DND-41 (cell line): Measurements from ENCODE around the gene CHRNB2.
A peak's percentile ranks its signal among the peaks of the same experiment; 100 is the strongest.

Experiments used
- ATAC-seq: fragments of 200-7000 bp; cut with Tn5 transposase; 3 replicates; pipeline ENCODE4 v1.9.1; 2021; ENCODE audit warnings: low read depth; ENCODE audit not compliant: insufficient read depth
- DNase-seq: peaks from one replicate; pipeline ENCODE4 v3.0.0-alpha.2; 2020
- H2AFZ ChIP-seq: 2 replicates; pipeline ENCODE4 v1.6.0; 2012; ENCODE audit warnings: low read depth, low read length
- H3K27ac ChIP-seq: 2 replicates; pipeline ENCODE4 v1.5.1; 2012; ENCODE audit warnings: low read length, inconsistent platforms
- H3K27me3 ChIP-seq: fragments of 200-600 bp; sonication (generic); 2 replicates; pipeline ENCODE4 v1.6.0; 2012; ENCODE audit warnings: low read length, mild to moderate bottlenecking, inconsistent platforms; ENCODE audit not compliant: insufficient read depth, poor library complexity
- H3K36me3 ChIP-seq: 2 replicates; pipeline ENCODE4 v1.5.1; 2012; ENCODE audit warnings: low read length, inconsistent platforms; ENCODE audit not compliant: insufficient read depth
- H3K4me1 ChIP-seq: 2 replicates; pipeline ENCODE4 v1.5.1; 2012; ENCODE audit warnings: mild to moderate bottlenecking, low read length; ENCODE audit not compliant: insufficient read depth
- H3K4me2 ChIP-seq: 2 replicates; pipeline ENCODE4 v1.6.0; 2012; ENCODE audit warnings: mild to moderate bottlenecking, moderate library complexity, low read length, inconsistent platforms; ENCODE audit not compliant: insufficient read depth
- H3K4me3 ChIP-seq, 2 experiments: fragments of 200-600 bp in 1 of 2; shearing (Covaris generic) in 1 of 2; 2 replicates each; pipeline ENCODE4 v1.5.1; 2012 to 2016; ENCODE audit warnings: inconsistent platforms in 2 of 2, low read length in 2 of 2, mild to moderate bottlenecking in 2 of 2, low read depth in 1 of 2, moderate library complexity in 1 of 2
- H3K79me2 ChIP-seq: 2 replicates; pipeline ENCODE4 v1.6.0; 2012; ENCODE audit warnings: low read length, inconsistent platforms; ENCODE audit not compliant: insufficient read depth
- H3K9ac ChIP-seq: 2 replicates; pipeline ENCODE4 v1.6.0; 2012; ENCODE audit warnings: low read depth, mild to moderate bottlenecking, inconsistent platforms, low read length, moderate library complexity
- H3K9me3 ChIP-seq: 2 replicates; pipeline ENCODE4 v1.5.1; 2012; ENCODE audit warnings: low read length, moderate library complexity, mild to moderate bottlenecking, inconsistent platforms; ENCODE audit not compliant: insufficient read depth, severe bottlenecking
- H4K20me1 ChIP-seq: 2 replicates; pipeline ENCODE4 v1.6.0; 2012; ENCODE audit warnings: low read length; ENCODE audit not compliant: insufficient read depth
- CTCF ChIP-seq: IDR thresholded peaks from 2 replicates; pipeline ENCODE4 v1.5.1; 2012; ENCODE audit warnings: borderline replicate concordance, low read length, moderate library complexity, mild to moderate bottlenecking; ENCODE audit not compliant: poor library complexity, severe bottlenecking; ENCODE audit errors: extremely low read depth
- EZH2 ChIP-seq: IDR thresholded peaks from 3 replicates; pipeline ENCODE4 v1.6.1; 2012; ENCODE audit warnings: borderline replicate concordance, low read depth, mild to moderate bottlenecking, moderate library complexity, low read length, inconsistent platforms; ENCODE audit not compliant: severe bottlenecking

CHRNB2 gene

DNA sequence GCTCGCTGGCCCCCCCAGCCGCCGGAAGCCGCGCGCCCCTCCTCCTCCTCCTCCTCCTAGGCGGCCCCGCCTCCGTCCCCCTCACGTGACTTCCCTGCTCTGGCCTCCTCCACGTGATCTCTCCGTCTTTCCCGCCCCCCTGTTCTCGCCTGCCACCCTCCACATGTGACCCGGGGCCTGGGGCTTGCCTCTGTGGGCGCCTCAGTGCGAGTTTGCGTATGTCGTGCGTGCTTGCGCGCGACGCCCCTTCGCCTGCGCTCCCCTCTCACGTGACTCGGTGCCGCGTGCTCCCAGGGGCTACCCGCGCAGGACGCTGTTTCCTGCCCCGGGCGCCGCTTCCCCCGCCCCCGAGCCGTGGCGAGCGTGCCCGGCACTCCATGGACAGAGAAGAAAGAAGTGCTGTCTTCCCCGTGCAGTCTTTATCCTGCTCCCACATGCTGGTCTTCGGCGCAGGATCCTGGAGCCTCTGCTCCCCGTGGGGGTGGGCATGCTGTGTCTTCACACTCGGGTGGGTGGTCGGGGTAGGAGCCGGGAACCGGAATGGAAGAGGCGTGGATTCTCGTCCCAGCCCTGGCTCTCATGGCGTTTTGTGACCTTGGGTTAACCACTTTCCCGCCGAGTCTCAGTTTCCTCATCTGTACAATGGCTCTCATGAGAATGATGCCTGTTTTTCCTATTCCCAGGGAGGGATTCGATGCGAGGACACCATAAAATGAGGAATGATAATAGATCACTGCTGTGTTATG lies 8.7 kb upstream of the CHRNB2 start:
- H3K27me3 ChIP-seq: no peaks in the 10 kb centered on the region
- no peaks in the 10 kb centered on the region for H3K9me3 ChIP-seq
- H3K9ac ChIP-seq: peak overlapping the region; percentile 77
- peak overlapping the region; percentile 89 for H2AFZ ChIP-seq
- H3K4me2 ChIP-seq: peak overlapping the region; percentile 90
- ATAC-seq (peak; percentile 94), DNase-seq (peak; percentile 99)
- peaks cover 19% of the 10 kb centered on the region; the same call in 1 of the 2 replicates for H4K20me1 ChIP-seq
- H3K27ac ChIP-seq: peak overlapping the region; percentile 89
- peaks cover 35% of the 10 kb centered on the region for H3K79me2 ChIP-seq
- TF ChIP-seq CTCF (no peak), EZH2 (no peak)
- peaks cover 37% of the 10 kb centered on the region for H3K4me1 ChIP-seq
- peaks cover 28% of the 10 kb centered on the region for H3K36me3 ChIP-seq
- peak overlapping the region; percentile 40 to 78 for H3K4me3 ChIP-seq

DNA sequence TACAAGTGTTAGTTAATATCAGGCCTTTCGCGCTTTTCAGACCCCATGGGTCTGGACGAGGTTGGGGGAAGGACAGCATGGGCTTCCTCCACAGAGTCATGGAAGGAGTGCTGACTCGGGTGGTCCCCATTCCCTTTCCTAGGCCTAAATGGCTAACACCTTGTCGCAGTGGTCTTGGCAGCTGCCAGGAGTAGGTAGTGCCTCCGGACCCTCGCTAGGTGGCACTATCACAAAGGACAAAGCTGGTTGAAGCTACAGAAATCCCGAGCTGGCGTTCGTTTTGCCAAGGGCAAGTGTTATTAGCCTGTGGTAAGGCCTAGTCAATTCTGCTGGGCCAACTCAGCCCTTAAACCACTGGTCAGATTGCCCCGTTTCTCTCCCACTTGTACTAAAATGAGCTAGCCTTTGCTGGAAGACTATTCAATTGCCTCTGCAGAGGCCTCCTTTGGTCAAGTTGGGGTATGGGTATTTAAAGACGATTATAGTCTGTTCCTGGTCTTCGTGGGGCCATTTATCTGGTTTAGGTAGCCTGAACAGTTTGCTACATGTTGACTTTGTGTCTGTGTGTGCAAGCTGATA lies 8.0 kb upstream of the CHRNB2 start:
- peaks cover 19% of the 10 kb centered on the region; the same call in 1 of the 2 replicates for H4K20me1 ChIP-seq
- H3K4me2 ChIP-seq: peak overlapping the region; percentile 90
- H3K79me2 ChIP-seq: peaks cover 35% of the 10 kb centered on the region
- peaks cover 37% of the 10 kb centered on the region for H3K4me1 ChIP-seq
- H3K27me3 ChIP-seq: no peaks in the 10 kb centered on the region
- H3K27ac ChIP-seq: peak overlapping the region; percentile 89
- H2AFZ ChIP-seq: peak overlapping the region; percentile 89
- peaks cover 21% of the 10 kb centered on the region for H3K36me3 ChIP-seq
- peak overlapping the region; percentile 40 to 78 for H3K4me3 ChIP-seq
- DNase-seq (peak; percentile 88), ATAC-seq (peak; percentile 66)
- peak overlapping the region; percentile 77 for H3K9ac ChIP-seq
- TF ChIP-seq EZH2: no peak
- peak; percentile 98 for TF ChIP-seq CTCF
- no peaks in the 10 kb centered on the region for H3K9me3 ChIP-seq

GRCh38 chr1:154565876-154566275 lies 1.7 kb upstream of the CHRNB2 start:
- Histone ChIP-seq H3K9me3 (no peaks in the 10 kb centered on the region), H2AFZ (no peak overlapping the region), H3K27me3 (peaks cover 17% of the 10 kb centered on the region), H3K27ac (no peak overlapping the region), H3K36me3 (no peaks in the 10 kb centered on the region), H3K4me3 (no peak overlapping the region), H3K4me1 (peaks cover 7% of the 10 kb centered on the region), H4K20me1 (peaks cover 19% of the 10 kb centered on the region), H3K9ac (no peak overlapping the region), H3K4me2 (no peak overlapping the region), H3K79me2 (no peaks in the 10 kb centered on the region)
- TF ChIP-seq CTCF (no peak), EZH2 (no peak)
- ATAC-seq (no peak), DNase-seq (no peak)
